ENCODE results near the gene MTRF1. TPM values are rescaled to one million over a fixed set of nuclear protein-coding genes. Genes with fewer than 3 reads are reported as not detected.
"Not testable (repeated sequence)": the region's sequence is repeated elsewhere in the genome, so short reads cannot be mapped to it uniquely, and the experiment has no call there.

Gene MTRF1
- total RNA-seq, 1 experiment from 2014 or later: 13.7 TPM

DNA sequence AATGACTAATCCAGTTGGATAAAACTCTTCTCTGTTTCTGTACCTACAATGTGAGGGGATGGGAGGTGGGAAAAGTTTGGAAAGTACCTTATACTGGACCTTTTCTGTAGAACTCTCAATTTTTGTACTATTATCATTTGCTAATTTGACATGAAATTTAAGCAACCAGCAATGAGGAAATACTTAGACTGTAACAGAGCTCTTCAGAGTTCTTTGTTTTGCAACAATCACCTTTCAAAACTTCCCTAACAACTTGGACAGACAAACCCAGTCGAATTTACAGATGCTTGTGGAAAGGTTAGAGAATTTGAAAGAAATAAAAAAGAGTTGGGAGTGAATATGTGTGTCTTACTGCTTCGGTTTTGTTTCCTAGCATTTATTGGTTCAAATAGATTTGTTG lies 85.8 kb downstream of the MTRF1 start:
- no peaks in the 10 kb centered on the region for H3K27me3 ChIP-seq (ENCODE audit: control insufficient read depth, insufficient read depth, low read length)
- no peaks in the 10 kb centered on the region; the same call in 1 of the 2 replicates for H3K9me3 ChIP-seq (ENCODE audit: control insufficient read depth, insufficient read depth, low read depth, low read length)
- H3K4me1 ChIP-seq (ENCODE audit: control insufficient read depth, insufficient read depth, low read length): no peaks in the 10 kb centered on the region
- CTCF ChIA-PET: no interaction called here
- in situ Hi-C loops (cut with HindIII; ENCODE audit: low pct_unique_long_range_greater_than_20kb, low sequenced_read_pairs) (no loop called here), intact Hi-C loops (cut with micrococcal nuclease; ENCODE audit: unreplicated experiment) (no loop called here)
- no peak overlapping the region for H3K4me3 ChIP-seq (ENCODE audit: low read depth in 2 of 2, low read length in 2 of 2)
- POLR2A ChIA-PET: no interaction called here
- ATAC-seq (no peak), DNase-seq (ENCODE audit: low read depth, low spot score) (no peak)
- no TSS peak for BruUV-seq (replicated peaks)
- no peak for TF ChIP-seq SIN3A (IDR thresholded peaks at IDR 0.05; ENCODE audit: borderline replicate concordance, insufficient read depth, low read depth, low read length)
- TF ChIP-seq, protein P1, sequence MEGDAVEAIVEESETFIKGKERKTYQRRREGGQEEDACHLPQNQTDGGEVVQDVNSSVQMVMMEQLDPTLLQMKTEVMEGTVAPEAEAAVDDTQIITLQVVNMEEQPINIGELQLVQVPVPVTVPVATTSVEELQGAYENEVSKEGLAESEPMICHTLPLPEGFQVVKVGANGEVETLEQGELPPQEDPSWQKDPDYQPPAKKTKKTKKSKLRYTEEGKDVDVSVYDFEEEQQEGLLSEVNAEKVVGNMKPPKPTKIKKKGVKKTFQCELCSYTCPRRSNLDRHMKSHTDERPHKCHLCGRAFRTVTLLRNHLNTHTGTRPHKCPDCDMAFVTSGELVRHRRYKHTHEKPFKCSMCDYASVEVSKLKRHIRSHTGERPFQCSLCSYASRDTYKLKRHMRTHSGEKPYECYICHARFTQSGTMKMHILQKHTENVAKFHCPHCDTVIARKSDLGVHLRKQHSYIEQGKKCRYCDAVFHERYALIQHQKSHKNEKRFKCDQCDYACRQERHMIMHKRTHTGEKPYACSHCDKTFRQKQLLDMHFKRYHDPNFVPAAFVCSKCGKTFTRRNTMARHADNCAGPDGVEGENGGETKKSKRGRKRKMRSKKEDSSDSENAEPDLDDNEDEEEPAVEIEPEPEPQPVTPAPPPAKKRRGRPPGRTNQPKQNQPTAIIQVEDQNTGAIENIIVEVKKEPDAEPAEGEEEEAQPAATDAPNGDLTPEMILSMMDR (IDR thresholded peaks at IDR 0.05): no peak
- TF ChIP-seq, protein P2, sequence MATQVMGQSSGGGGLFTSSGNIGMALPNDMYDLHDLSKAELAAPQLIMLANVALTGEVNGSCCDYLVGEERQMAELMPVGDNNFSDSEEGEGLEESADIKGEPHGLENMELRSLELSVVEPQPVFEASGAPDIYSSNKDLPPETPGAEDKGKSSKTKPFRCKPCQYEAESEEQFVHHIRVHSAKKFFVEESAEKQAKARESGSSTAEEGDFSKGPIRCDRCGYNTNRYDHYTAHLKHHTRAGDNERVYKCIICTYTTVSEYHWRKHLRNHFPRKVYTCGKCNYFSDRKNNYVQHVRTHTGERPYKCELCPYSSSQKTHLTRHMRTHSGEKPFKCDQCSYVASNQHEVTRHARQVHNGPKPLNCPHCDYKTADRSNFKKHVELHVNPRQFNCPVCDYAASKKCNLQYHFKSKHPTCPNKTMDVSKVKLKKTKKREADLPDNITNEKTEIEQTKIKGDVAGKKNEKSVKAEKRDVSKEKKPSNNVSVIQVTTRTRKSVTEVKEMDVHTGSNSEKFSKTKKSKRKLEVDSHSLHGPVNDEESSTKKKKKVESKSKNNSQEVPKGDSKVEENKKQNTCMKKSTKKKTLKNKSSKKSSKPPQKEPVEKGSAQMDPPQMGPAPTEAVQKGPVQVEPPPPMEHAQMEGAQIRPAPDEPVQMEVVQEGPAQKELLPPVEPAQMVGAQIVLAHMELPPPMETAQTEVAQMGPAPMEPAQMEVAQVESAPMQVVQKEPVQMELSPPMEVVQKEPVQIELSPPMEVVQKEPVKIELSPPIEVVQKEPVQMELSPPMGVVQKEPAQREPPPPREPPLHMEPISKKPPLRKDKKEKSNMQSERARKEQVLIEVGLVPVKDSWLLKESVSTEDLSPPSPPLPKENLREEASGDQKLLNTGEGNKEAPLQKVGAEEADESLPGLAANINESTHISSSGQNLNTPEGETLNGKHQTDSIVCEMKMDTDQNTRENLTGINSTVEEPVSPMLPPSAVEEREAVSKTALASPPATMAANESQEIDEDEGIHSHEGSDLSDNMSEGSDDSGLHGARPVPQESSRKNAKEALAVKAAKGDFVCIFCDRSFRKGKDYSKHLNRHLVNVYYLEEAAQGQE (IDR thresholded peaks at IDR 0.05; ENCODE audit: insufficient read depth in 1 of 2, low read depth in 2 of 2, low read length in 1 of 2): no peak
- no peak for TF ChIP-seq TCF7L2 (IDR thresholded peaks at IDR 0.05; ENCODE audit: low read depth, low read length)
- no peak for TF ChIP-seq POLR2AphosphoS5 (IDR thresholded peaks at IDR 0.05; ENCODE audit: low read depth, low read length)
- no peak overlapping the region for H3K27ac ChIP-seq (ENCODE audit: low read length)
- no peaks in the 10 kb centered on the region for H3K36me3 ChIP-seq (ENCODE audit: control insufficient read depth, insufficient read depth, low read length)

DNA sequence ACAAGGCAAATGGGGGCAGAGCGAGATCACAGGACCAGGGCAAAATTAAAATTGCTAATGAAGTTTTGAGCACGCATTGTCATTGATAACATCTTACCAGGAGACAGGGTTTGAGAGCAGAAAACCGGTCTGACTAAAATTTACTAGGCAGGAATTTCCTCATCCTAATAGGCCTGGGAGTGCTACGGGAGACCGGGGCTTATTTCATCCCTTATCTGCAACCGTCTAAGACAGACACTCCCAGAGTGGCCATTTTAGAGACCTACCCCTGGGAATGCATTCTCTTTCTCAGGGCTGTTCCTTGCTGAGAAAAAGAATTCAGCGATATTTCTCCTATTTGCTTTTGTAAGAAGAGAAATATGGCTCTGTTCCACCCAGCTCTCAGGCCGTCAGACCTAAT lies 87.8 kb downstream of the MTRF1 start:
- ATAC-seq; H3K27ac ChIP-seq (ENCODE audit: low read length); intact Hi-C loops (cut with micrococcal nuclease; ENCODE audit: unreplicated experiment); in situ Hi-C loops (cut with HindIII; ENCODE audit: low pct_unique_long_range_greater_than_20kb, low sequenced_read_pairs); DNase-seq (ENCODE audit: low read depth, low spot score); BruUV-seq (replicated peaks); H3K36me3 ChIP-seq (ENCODE audit: control insufficient read depth, insufficient read depth, low read length); H3K4me1 ChIP-seq (ENCODE audit: control insufficient read depth, insufficient read depth, low read length); H3K27me3 ChIP-seq (ENCODE audit: control insufficient read depth, insufficient read depth, low read length); POLR2A ChIA-PET; CTCF ChIA-PET; H3K9me3 ChIP-seq (ENCODE audit: control insufficient read depth, insufficient read depth, low read depth, low read length); H3K4me3 ChIP-seq (ENCODE audit: low read depth in 2 of 2, low read length in 2 of 2): not testable (repeated sequence)

Other genes with a start within 250 kb of the MTRF1 start
- 28.5 TPM for gene ELF1, start 244.3 kb downstream of the MTRF1 start, total RNA-seq (2021; ENCODE audit: unreplicated experiment)
- 10.0 TPM for gene WBP4, start 202.1 kb downstream of the MTRF1 start, total RNA-seq (2021; ENCODE audit: unreplicated experiment)
- 7.9 TPM for gene KBTBD6, start 130.8 kb downstream of the MTRF1 start, total RNA-seq (2021; ENCODE audit: unreplicated experiment)
- 5.5 TPM for gene KBTBD7, start 69.0 kb downstream of the MTRF1 start, total RNA-seq (2021; ENCODE audit: unreplicated experiment)
- 24.2 TPM for gene NAA16, start 47.7 kb upstream of the MTRF1 start, total RNA-seq (2021; ENCODE audit: unreplicated experiment)
- gene RGCC, start 194.0 kb upstream of the MTRF1 start, total RNA-seq (2021; ENCODE audit: unreplicated experiment): 6.7 TPM

All from Panc1 (cell line).